Tibial artery (tissue), 4 donors: ENCODE results near the gene ZNF804B.

Experiments used
- DNase-seq, 2 donors: peaks; one replicate each; pipeline ENCODE4 v3.0.0-alpha.2; 2019
- H3K27ac ChIP-seq, 2 donors: fragments of 200-600 bp; sonication (generic) in 1 of 2; 1 replicate in 1 of 2; 2 replicates in 1 of 2; pipeline ENCODE4 v1.5.1; 2018 to 2019; ENCODE audit warnings: mild to moderate bottlenecking in 1 of 2
- H3K27me3 ChIP-seq, 2 donors: fragments of 200-600 bp; sonication (generic) in 1 of 2; one replicate each; pipeline versions ENCODE4 v1.5.1 to v1.6.0; 2016 to 2019
- H3K36me3 ChIP-seq, 3 donors: fragments of 200-600 bp; sonication (generic) in 2 of 3; one replicate each; pipeline ENCODE4 v1.5.1; 2016 to 2019; ENCODE audit warnings: mild to moderate bottlenecking in 2 of 3
- H3K4me1 ChIP-seq, 4 donors: fragments of 200-600 bp; sonication (generic) in 2 of 4; 1 replicate in 3 of 4; 2 replicates in 1 of 4; pipeline ENCODE4 v1.5.1; 2016 to 2019
- H3K4me3 ChIP-seq, 2 donors: fragments of 200-600 bp; sonication (generic) in 1 of 2; 1 replicate in 1 of 2; 2 replicates in 1 of 2; pipeline ENCODE4 v1.5.1; 2018 to 2019; ENCODE audit warnings: mild to moderate bottlenecking in 2 of 2
- H3K9me3 ChIP-seq, 3 donors: fragments of 200-600 bp; sonication (generic) in 1 of 3; one replicate each; pipeline ENCODE4 v1.5.1; 2016 to 2019
- CTCF ChIP-seq, 2 experiments: fragments of 200-600 bp in 1 of 2; fragments of 450-650 bp in 1 of 2; IDR thresholded peaks; one replicate each; pipeline ENCODE4 v1.5.1; 2017 to 2019; ENCODE audit warnings: antibody characterized with exemption in 2 of 2, mild to moderate bottlenecking in 1 of 2, moderate library complexity in 1 of 2
- intact Hi-C: fragments of 100-400 bp; cut with DNase I; formaldehyde crosslinking; loops from one replicate; pipeline ENCODE4 v1.15.0; 2023; ENCODE audit warnings: low total_unique reads

The ZNF804B gene

GRCh38 chr7:89339748-89340147, 580.2 kb downstream of the ZNF804B start:
- Histone ChIP-seq H3K27ac (no peak overlapping the region), H3K4me3 (no peak overlapping the region), H3K27me3 (no peaks in the 10 kb centered on the region), H3K36me3 (no peaks in the 10 kb centered on the region), H3K4me1 (no peaks in the 10 kb centered on the region), H3K9me3 (no peaks in the 10 kb centered on the region)
- intact Hi-C loops: no loop called here
- no peak for TF ChIP-seq CTCF (IDR thresholded peaks at IDR 0.05)
- DNase-seq: no peak

DNA sequence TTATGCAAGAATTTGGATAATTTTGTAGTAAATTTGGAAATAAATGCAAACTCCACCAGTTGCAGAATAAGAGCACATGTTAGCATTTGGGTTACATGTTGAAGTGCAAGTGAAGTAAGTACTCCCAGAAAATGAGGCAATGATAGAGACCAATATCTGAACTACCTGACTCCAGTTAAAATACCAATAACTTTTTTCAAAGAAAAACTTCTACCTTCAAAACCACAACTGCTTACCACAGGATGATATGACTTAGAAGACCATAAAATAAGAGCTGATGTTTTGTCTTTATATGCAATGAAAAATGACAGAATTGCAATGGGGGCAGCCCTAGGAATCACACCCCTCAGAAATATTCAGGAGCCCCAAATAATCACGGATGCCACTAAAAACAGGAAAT, 597.6 kb downstream of the ZNF804B start:
- no peaks in the 10 kb centered on the region for H3K27me3 ChIP-seq
- no peak for DNase-seq
- H3K36me3 ChIP-seq: no peaks in the 10 kb centered on the region
- no peak overlapping the region for H3K27ac ChIP-seq
- H3K4me1 ChIP-seq: no peaks in the 10 kb centered on the region
- H3K9me3 ChIP-seq: no peaks in the 10 kb centered on the region
- no peak for TF ChIP-seq CTCF (IDR thresholded peaks at IDR 0.05)
- intact Hi-C loops: no loop called here
- no peak overlapping the region for H3K4me3 ChIP-seq

GRCh38 chr7:89377219-89377618, 617.7 kb downstream of the ZNF804B start:
- no peak for TF ChIP-seq CTCF (IDR thresholded peaks at IDR 0.05)
- Histone ChIP-seq H3K36me3 (no peaks in the 10 kb centered on the region), H3K9me3 (no peaks in the 10 kb centered on the region), H3K4me3 (no peak overlapping the region), H3K27ac (no peak overlapping the region), H3K27me3 (no peaks in the 10 kb centered on the region), H3K4me1 (no peaks in the 10 kb centered on the region)
- intact Hi-C loops: no loop called here
- no peak for DNase-seq

GRCh38 chr7:89385411-89385810, 625.9 kb downstream of the ZNF804B start:
- Histone ChIP-seq H3K4me1 (no peaks in the 10 kb centered on the region), H3K4me3 (no peak overlapping the region), H3K27me3 (no peaks in the 10 kb centered on the region), H3K36me3 (no peaks in the 10 kb centered on the region), H3K27ac (no peak overlapping the region), H3K9me3 (no peaks in the 10 kb centered on the region)
- no peak for DNase-seq
- intact Hi-C loops: no loop called here
- TF ChIP-seq CTCF (IDR thresholded peaks at IDR 0.05): no peak
